CD4-positive, alpha-beta T cell treated with Interleukin-12 subunit alpha and Interleukin-12 subunit beta, for 1 hour (primary cell): Measurements from ENCODE around the gene AHDC1.
"Not testable (repeated sequence)": the region's sequence is repeated elsewhere in the genome, so short reads cannot be mapped to it uniquely, and the experiment has no call there.

ENCODE experiments used
- DNase-seq: peaks from one replicate; pipeline ENCODE4 v3.0.0-alpha.2; 2020

The AHDC1 gene

GRCh38 chr1:27562534-27563340 is 41.2 kb downstream of the AHDC1 start:
- DNase-seq, result no peak

GRCh38 chr1:27562021-27562420 is 41.9 kb downstream of the AHDC1 start:
- DNase-seq, result no peak

- no peak for DNase-seq
Observed at GRCh38 chr1:27561124-27561899, 42.6 kb downstream of the AHDC1 start.

- no peak for DNase-seq
Observed at GRCh38 chr1:27560268-27561123, 43.4 kb downstream of the AHDC1 start.

- no peak for DNase-seq
Observed at GRCh38 chr1:27559466-27560030, 44.4 kb downstream of the AHDC1 start.

GRCh38 chr1:27557596-27558340 is 46.2 kb downstream of the AHDC1 start:
- no peak for DNase-seq

- peak; percentile 82 for DNase-seq
Observed at GRCh38 chr1:27556781-27557595, 47.0 kb downstream of the AHDC1 start.

GRCh38 chr1:27556435-27556780 is 47.5 kb downstream of the AHDC1 start:
- no peak for DNase-seq

- peak; percentile 32 for DNase-seq
Observed at GRCh38 chr1:27555700-27556424, 48.1 kb downstream of the AHDC1 start.

GRCh38 chr1:27554759-27555699 is 48.9 kb downstream of the AHDC1 start:
- no peak for DNase-seq

GRCh38 chr1:27554293-27554692 is 49.7 kb downstream of the AHDC1 start:
- no peak for DNase-seq

GRCh38 chr1:27553823-27554222 is 50.1 kb downstream of the AHDC1 start:
- not testable (repeated sequence) for DNase-seq

GRCh38 chr1:27552911-27553420 is 51.0 kb downstream of the AHDC1 start:
- no peak for DNase-seq

- DNase-seq, result no peak
Observed at GRCh38 chr1:27551953-27552312, 52.0 kb downstream of the AHDC1 start.

GRCh38 chr1:27551170-27551952 is 52.6 kb downstream of the AHDC1 start:
- DNase-seq, result no peak

GRCh38 chr1:27550510-27551169 is 53.3 kb downstream of the AHDC1 start:
- no peak for DNase-seq

GRCh38 chr1:27549807-27550408 is 54.0 kb downstream of the AHDC1 start:
- no peak for DNase-seq
